Activated T-cell treated with anti-CD3 and anti-CD28 coated beads, Interleukin-2, amount 50 U/mL, for 4 hours (primary cell): Measurements from ENCODE around the gene AFDN. TPM values are rescaled to one million over a fixed set of nuclear protein-coding genes. Genes with fewer than 3 reads are reported as not detected.

Source experiments
- ATAC-seq, 2 donors: fragments of 200-7000 bp; cut with Tn5 transposase; one replicate each; pipeline ENCODE4 v1.10.0; 2021
- DNase-seq: peaks from one replicate; pipeline ENCODE4 v3.0.0-alpha.2; 2020
- H3K27me3 Mint-ChIP-seq: one replicate; pipeline ENCODE4 v1.8.0; 2021; ENCODE audit warnings: low read depth, mixed read lengths
- H3K36me3 Mint-ChIP-seq: one replicate; pipeline ENCODE4 v1.8.0; 2022; ENCODE audit warnings: mixed read lengths; ENCODE audit not compliant: insufficient read depth
- H3K4me1 Mint-ChIP-seq: one replicate; pipeline ENCODE4 v1.8.0; 2021; ENCODE audit warnings: low read depth, mixed read lengths
- H3K4me3 Mint-ChIP-seq: one replicate; pipeline ENCODE4 v1.8.0; 2021; ENCODE audit warnings: mild to moderate bottlenecking, moderate library complexity, mixed read lengths
- H3K9me3 Mint-ChIP-seq: one replicate; pipeline ENCODE4 v1.8.0; 2021; ENCODE audit warnings: mixed read lengths
- total RNA-seq, 3 donors: library from RNA; stranded (reverse); gene quantifications; one replicate each; pipeline ENCODE4 v1.2.1, GENCODE V29; 2021

AFDN gene
- 10 to 100 TPM; 12.8 to 29.1 (median 17.9) TPM for total RNA-seq

- DNase-seq (no peak), ATAC-seq (peak; percentile 48 to 54)
- Mint-ChIP-seq H3K4me1 (peaks cover 40% of the 10 kb centered on the region), H3K4me3 (peak within 1 kb of the TSS; percentile 86), H3K36me3 (no peaks in the 10 kb centered on the region), H3K27me3 (peaks cover 50% of the 10 kb centered on the region), H3K9me3 (no peaks in the 10 kb centered on the region)
Observed at GRCh38 chr6:167826896-167827582, at the start of gene AFDN. TSS of gene AFDN (plus strand) at chr6:167826911. CDS start at chr6:167827133, 222 bp downstream.

- H3K27me3 Mint-ChIP-seq, result peaks cover 8% of the 10 kb centered on the region
- H3K4me1 Mint-ChIP-seq, result no peaks in the 10 kb centered on the region
- ATAC-seq (no peak), DNase-seq (no peak)
- no peak overlapping the region for H3K4me3 Mint-ChIP-seq
- H3K36me3 Mint-ChIP-seq, result no peaks in the 10 kb centered on the region
- no peaks in the 10 kb centered on the region for H3K9me3 Mint-ChIP-seq
Observed at GRCh38 chr6:167778497-167779128, 48.1 kb upstream of the AFDN start.

GRCh38 chr6:167779129-167779992 lies 47.4 kb upstream of the AFDN start:
- H3K4me3 Mint-ChIP-seq, result no peak overlapping the region
- no peaks in the 10 kb centered on the region for H3K36me3 Mint-ChIP-seq
- DNase-seq (no peak), ATAC-seq (no peak)
- no peaks in the 10 kb centered on the region for H3K4me1 Mint-ChIP-seq
- H3K27me3 Mint-ChIP-seq, result peaks cover 8% of the 10 kb centered on the region
- H3K9me3 Mint-ChIP-seq, result no peaks in the 10 kb centered on the region

- no peak for DNase-seq
- H3K9me3 Mint-ChIP-seq, result no peaks in the 10 kb centered on the region
- no peak overlapping the region for H3K4me3 Mint-ChIP-seq
- H3K36me3 Mint-ChIP-seq, result no peaks in the 10 kb centered on the region
- ATAC-seq, result no peak
- H3K27me3 Mint-ChIP-seq, result peaks cover 8% of the 10 kb centered on the region
- H3K4me1 Mint-ChIP-seq, result no peaks in the 10 kb centered on the region
Observed at GRCh38 chr6:167779993-167780655, 46.6 kb upstream of the AFDN start.

GRCh38 chr6:167781066-167781767 lies 45.5 kb upstream of the AFDN start:
- peaks cover 5% of the 10 kb centered on the region for H3K27me3 Mint-ChIP-seq
- no peaks in the 10 kb centered on the region for H3K9me3 Mint-ChIP-seq
- no peak for ATAC-seq
- H3K36me3 Mint-ChIP-seq, result no peaks in the 10 kb centered on the region
- no peak for DNase-seq
- no peaks in the 10 kb centered on the region for H3K4me1 Mint-ChIP-seq
- H3K4me3 Mint-ChIP-seq, result no peak overlapping the region

GRCh38 chr6:167781868-167782267 lies 44.8 kb upstream of the AFDN start:
- H3K9me3 Mint-ChIP-seq, result no peaks in the 10 kb centered on the region
- ATAC-seq (no peak), DNase-seq (no peak)
- no peaks in the 10 kb centered on the region for H3K36me3 Mint-ChIP-seq
- no peak overlapping the region for H3K4me3 Mint-ChIP-seq
- H3K27me3 Mint-ChIP-seq, result peaks cover 5% of the 10 kb centered on the region
- no peaks in the 10 kb centered on the region for H3K4me1 Mint-ChIP-seq

- Mint-ChIP-seq H3K36me3 (no peaks in the 10 kb centered on the region), H3K4me3 (no peak overlapping the region), H3K27me3 (peaks cover 5% of the 10 kb centered on the region), H3K9me3 (no peaks in the 10 kb centered on the region), H3K4me1 (no peaks in the 10 kb centered on the region)
- ATAC-seq, result no peak
- no peak for DNase-seq
Observed at GRCh38 chr6:167782698-167783517, 43.8 kb upstream of the AFDN start.

GRCh38 chr6:167786853-167787675 lies 39.6 kb upstream of the AFDN start:
- Mint-ChIP-seq H3K36me3 (no peaks in the 10 kb centered on the region), H3K4me1 (no peaks in the 10 kb centered on the region), H3K9me3 (no peaks in the 10 kb centered on the region), H3K4me3 (no peak overlapping the region), H3K27me3 (peaks cover 10% of the 10 kb centered on the region)
- no peak for ATAC-seq
- no peak for DNase-seq

GRCh38 chr6:167787896-167788562 lies 38.7 kb upstream of the AFDN start:
- no peak for ATAC-seq

GRCh38 chr6:167788563-167788903 lies 38.2 kb upstream of the AFDN start:
- peaks cover 12% of the 10 kb centered on the region for H3K27me3 Mint-ChIP-seq
- no peak for ATAC-seq
- no peaks in the 10 kb centered on the region for H3K9me3 Mint-ChIP-seq
- H3K4me3 Mint-ChIP-seq, result no peak overlapping the region
- no peaks in the 10 kb centered on the region for H3K36me3 Mint-ChIP-seq
- no peaks in the 10 kb centered on the region for H3K4me1 Mint-ChIP-seq
- no peak for DNase-seq

More at GRCh38 chr6:167787896-167788562, 38.7 kb upstream of the AFDN start:
- Mint-ChIP-seq H3K4me1 (no peaks in the 10 kb centered on the region), H3K36me3 (no peaks in the 10 kb centered on the region), H3K9me3 (no peaks in the 10 kb centered on the region), H3K4me3 (no peak overlapping the region), H3K27me3 (peaks cover 10% of the 10 kb centered on the region)
- no peak for DNase-seq

- H3K4me3 Mint-ChIP-seq, result no peak overlapping the region
- H3K36me3 Mint-ChIP-seq, result no peaks in the 10 kb centered on the region
- H3K27me3 Mint-ChIP-seq, result peaks cover 14% of the 10 kb centered on the region
- ATAC-seq, result no peak
- H3K4me1 Mint-ChIP-seq, result no peaks in the 10 kb centered on the region
- DNase-seq, result no peak
- no peaks in the 10 kb centered on the region for H3K9me3 Mint-ChIP-seq
Observed at GRCh38 chr6:167789358-167789757, 37.4 kb upstream of the AFDN start.

GRCh38 chr6:167791091-167791779 lies 35.5 kb upstream of the AFDN start:
- no peaks in the 10 kb centered on the region for H3K9me3 Mint-ChIP-seq
- H3K36me3 Mint-ChIP-seq, result no peaks in the 10 kb centered on the region
- H3K4me1 Mint-ChIP-seq, result peaks cover 5% of the 10 kb centered on the region
- DNase-seq (no peak), ATAC-seq (no peak)
- H3K4me3 Mint-ChIP-seq, result no peak overlapping the region
- H3K27me3 Mint-ChIP-seq, result peaks cover 28% of the 10 kb centered on the region
